GM21723 (cell line): ENCODE data around the gene CACNB1.
A peak's percentile ranks its signal among the peaks of the same experiment; 100 is the strongest.

Experiments
- ATAC-seq: cut with Tn5 transposase; IDR thresholded peaks from one replicate; pipeline ENCODE4 v1.9.1; 2021; ENCODE audit warnings: mild to moderate bottlenecking, moderate library complexity; ENCODE audit not compliant: unreplicated experiment

CACNB1 gene

GRCh38 chr17:39225959-39226683 is 28.7 kb upstream of the CACNB1 start:
- no peak for ATAC-seq

- ATAC-seq, result no peak
Observed at GRCh38 chr17:39225308-39225958, 28.0 kb upstream of the CACNB1 start, which contains the start of gene STAC2. STAC2 (minus strand) TSS chr17:39225945; CDS start chr17:39225502, 443 bp downstream.

GRCh38 chr17:39224778-39225307 is 27.4 kb upstream of the CACNB1 start:
- ATAC-seq, result no peak

- no peak for ATAC-seq
Observed at GRCh38 chr17:39223907-39224777, 26.7 kb upstream of the CACNB1 start.

GRCh38 chr17:39222866-39223834 is 25.7 kb upstream of the CACNB1 start:
- ATAC-seq, result no peak

- no peak for ATAC-seq
Observed at GRCh38 chr17:39222151-39222550, 24.7 kb upstream of the CACNB1 start.

- no peak for ATAC-seq
Observed at GRCh38 chr17:39221572-39221971, 24.1 kb upstream of the CACNB1 start.

GRCh38 chr17:39219647-39220154 is 22.2 kb upstream of the CACNB1 start:
- no peak for ATAC-seq

GRCh38 chr17:39218906-39219305 is 21.4 kb upstream of the CACNB1 start:
- no peak for ATAC-seq

GRCh38 chr17:39217734-39218369 is 20.4 kb upstream of the CACNB1 start:
- no peak for ATAC-seq

- ATAC-seq, result no peak
Observed at GRCh38 chr17:39213852-39214251, 16.4 kb upstream of the CACNB1 start.

GRCh38 chr17:39212841-39213480 is 15.5 kb upstream of the CACNB1 start:
- no peak for ATAC-seq

GRCh38 chr17:39212195-39212810 is 14.8 kb upstream of the CACNB1 start:
- no peak for ATAC-seq

GRCh38 chr17:39210093-39210434 is 12.6 kb upstream of the CACNB1 start:
- no peak for ATAC-seq

- no peak for ATAC-seq
Observed at GRCh38 chr17:39209317-39210092, 12.0 kb upstream of the CACNB1 start.

- peak; percentile 55 for ATAC-seq
Observed at GRCh38 chr17:39208893-39209292, 11.4 kb upstream of the CACNB1 start.

GRCh38 chr17:39208136-39208535 is 10.7 kb upstream of the CACNB1 start:
- ATAC-seq, result no peak

- ATAC-seq, result no peak
Observed at GRCh38 chr17:39205112-39205526, 7.7 kb upstream of the CACNB1 start.
